Thymus (tissue), 11 donors: ENCODE results near the gene TMEM178B. TPM values are rescaled to one million over a fixed set of nuclear protein-coding genes. Genes with fewer than 3 reads are reported as not detected.

Experiments
- DNase-seq, 9 donors: peaks; one replicate each; pipeline ENCODE4 v3.0.0-alpha.2; 2013; ENCODE audit warnings: low spot score in 9 of 9, low read depth in 6 of 9, missing footprints in 1 of 9
- H3K27ac ChIP-seq, 2 donors: one replicate each; pipeline ENCODE4 v1.5.1; 2013; ENCODE audit warnings: control low read depth in 1 of 2, low read depth in 1 of 2, low read length in 1 of 2, mild to moderate bottlenecking in 1 of 2, moderate library complexity in 1 of 2
- H3K27me3 ChIP-seq, 2 donors: one replicate each; pipeline ENCODE4 v1.5.1; 2013; ENCODE audit warnings: low read length in 1 of 2; ENCODE audit not compliant: control insufficient read depth in 2 of 2, insufficient read depth in 1 of 2
- H3K36me3 ChIP-seq, 2 donors: one replicate each; pipeline ENCODE4 v1.5.1; 2013; ENCODE audit warnings: low read length in 1 of 2, mild to moderate bottlenecking in 1 of 2, moderate library complexity in 1 of 2; ENCODE audit not compliant: control insufficient read depth in 2 of 2, insufficient read depth in 2 of 2
- H3K4me1 ChIP-seq, 2 donors: one replicate each; pipeline ENCODE4 v1.5.1; 2013; ENCODE audit warnings: low read length in 2 of 2; ENCODE audit not compliant: control insufficient read depth in 2 of 2, insufficient read depth in 2 of 2
- H3K4me3 ChIP-seq, 2 donors: one replicate each; pipeline ENCODE4 v1.5.1; 2013; ENCODE audit warnings: low read length in 2 of 2, control low read depth in 1 of 2, mild to moderate bottlenecking in 1 of 2
- H3K9me3 ChIP-seq, 2 donors: one replicate each; pipeline ENCODE4 v1.5.1; 2013; ENCODE audit warnings: low read length in 1 of 2, mild to moderate bottlenecking in 1 of 2; ENCODE audit not compliant: control insufficient read depth in 2 of 2, insufficient read depth in 1 of 2
- WGBS: extraction: QIAGEN DNeasy Blood & Tissue Kit; methylation state at CpG from one replicate; pipeline ENCODE4 v1.1.7; 2013; 5-methylcytosine and 5-hydroxymethylcytosine counted together
- polyA plus RNA-seq: library from polyadenylated mRNA; stranded (reverse); fragments of 200-250 nt; gene quantifications from one replicate; pipeline ENCODE4 v1.2.3, GENCODE V29; 2013
- total RNA-seq: library from RNA; stranded (reverse); fragments of 120-200 nt; gene quantifications from one replicate; pipeline ENCODE4 v1.2.4, GENCODE V29; 2013
- donor health status: healthy.

Gene TMEM178B
- total and polyA plus RNA-seq, 2 donors: 0.68 to 2.0 TPM

- no peak for DNase-seq
- H3K27ac ChIP-seq: no peak overlapping the region
- WGBS: 87% methylated on average over 8 of the region's 8 CpGs
Observed at GRCh38 chr7:141301544-141301943, 227.7 kb downstream of the TMEM178B start.

DNA sequence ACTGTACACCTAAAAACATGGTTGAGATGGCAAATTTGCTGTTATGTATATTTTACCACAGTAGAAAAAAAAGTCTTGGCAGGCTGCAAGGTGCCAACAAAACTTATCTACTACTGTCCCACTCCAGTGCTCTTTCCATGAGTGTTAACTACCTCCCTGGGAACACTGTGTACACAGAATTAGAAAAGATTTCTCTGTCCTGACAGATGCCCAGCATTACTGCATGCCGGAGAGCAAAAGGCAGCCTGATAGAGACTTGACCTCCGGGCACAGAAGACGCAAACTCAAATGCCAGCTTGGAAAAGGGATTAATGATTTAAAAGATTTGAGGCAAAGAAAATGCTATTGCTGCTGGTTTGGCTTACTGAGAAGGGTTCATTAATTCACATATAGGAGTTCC is 228.8 kb downstream of the TMEM178B start:
- DNase-seq: no peak
- WGBS: 98% methylated on average over 3 of the region's 3 CpGs
- Histone ChIP-seq H3K9me3 (peaks cover 0 to 1% of the 10 kb centered on the region in 2 donors), H3K27me3 (no peaks in the 10 kb centered on the region), H3K27ac (no peak overlapping the region), H3K4me1 (no peaks in the 10 kb centered on the region), H3K4me3 (no peak overlapping the region), H3K36me3 (no peaks in the 10 kb centered on the region)

More at GRCh38 chr7:141301544-141301943, 227.7 kb downstream of the TMEM178B start:
- Histone ChIP-seq H3K27me3 (no peaks in the 10 kb centered on the region), H3K4me1 (no peaks in the 10 kb centered on the region), H3K4me3 (no peak overlapping the region), H3K9me3 (peaks cover 0 to 1% of the 10 kb centered on the region in 2 donors), H3K36me3 (no peaks in the 10 kb centered on the region)

DNA sequence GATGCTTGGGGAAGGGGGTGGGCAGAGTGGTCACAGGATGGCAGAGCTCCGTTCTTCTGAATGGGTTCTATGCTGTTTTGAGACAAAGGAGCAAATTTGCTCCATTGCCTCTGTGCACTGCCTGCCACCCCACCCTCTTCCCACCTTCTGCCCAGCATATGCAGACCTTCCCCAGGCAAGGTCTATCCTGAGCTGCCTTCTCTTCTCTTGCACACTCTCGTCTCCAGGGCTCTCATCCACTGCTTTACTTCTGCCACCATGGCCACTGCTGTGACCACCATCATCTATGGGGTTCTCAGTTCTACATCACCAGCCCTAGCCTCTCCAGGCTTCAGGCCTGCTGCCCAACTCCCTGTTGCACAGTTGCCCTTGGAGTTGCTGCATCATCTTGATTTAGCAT is 230.4 kb downstream of the TMEM178B start:
- Histone ChIP-seq H3K36me3 (no peaks in the 10 kb centered on the region), H3K9me3 (peaks cover 0 to 1% of the 10 kb centered on the region in 2 donors), H3K4me3 (no peak overlapping the region), H3K27ac (no peak overlapping the region), H3K27me3 (no peaks in the 10 kb centered on the region), H3K4me1 (no peaks in the 10 kb centered on the region)
- DNase-seq: no peak
- WGBS: 93% methylated on average over 2 of the region's 2 CpGs

DNA sequence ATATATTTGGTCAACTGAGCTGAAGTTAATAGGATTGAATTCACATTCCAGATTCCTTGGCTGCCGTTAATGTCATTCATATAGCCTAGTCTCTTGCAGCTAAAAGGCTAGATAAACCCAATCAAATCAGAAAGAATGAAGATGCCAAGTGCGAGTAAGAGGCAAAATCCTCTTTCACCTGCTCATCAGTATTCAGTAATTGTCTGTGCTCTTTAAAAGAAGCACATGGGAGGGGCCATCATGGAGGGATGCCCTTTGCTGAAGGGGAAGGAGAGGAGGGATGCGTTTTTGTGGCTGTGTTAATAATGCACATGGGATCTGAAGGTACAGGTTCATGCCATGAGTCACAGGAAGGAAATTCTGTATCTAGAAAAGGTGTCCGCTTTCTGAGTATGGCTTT is 232.2 kb downstream of the TMEM178B start:
- H3K9me3 ChIP-seq: no peaks in the 10 kb centered on the region
- no peak overlapping the region for H3K27ac ChIP-seq
- no peaks in the 10 kb centered on the region for H3K36me3 ChIP-seq
- 83% methylated on average over 4 of the region's 4 CpGs for WGBS
- DNase-seq: no peak
- no peaks in the 10 kb centered on the region for H3K27me3 ChIP-seq
- H3K4me1 ChIP-seq: no peaks in the 10 kb centered on the region
- H3K4me3 ChIP-seq: no peak overlapping the region

DNA sequence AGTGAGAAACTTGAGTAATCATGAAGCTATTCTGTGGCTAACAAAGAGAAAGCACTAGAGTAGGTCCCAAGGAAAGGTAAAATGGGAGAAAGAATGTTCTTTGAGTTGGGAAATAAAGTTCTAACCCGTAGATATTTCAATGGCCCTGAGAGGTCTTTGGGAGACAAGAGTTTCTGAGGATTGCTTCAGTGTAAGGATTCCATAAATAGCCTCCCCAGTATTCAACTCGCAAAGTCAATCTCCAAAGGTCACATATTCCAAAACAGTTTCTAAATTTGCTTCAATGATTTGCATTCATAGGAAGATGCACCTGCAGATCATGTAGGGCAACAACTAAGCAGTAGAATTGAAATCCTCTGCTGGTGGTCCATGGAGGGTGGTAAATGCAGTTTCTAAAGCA is 238.5 kb downstream of the TMEM178B start:
- no peak overlapping the region for H3K4me3 ChIP-seq
- WGBS: 93% methylated on average over 2 of the region's 2 CpGs
- H3K27me3 ChIP-seq: no peaks in the 10 kb centered on the region
- H3K27ac ChIP-seq: no peak overlapping the region
- no peak for DNase-seq
- no peaks in the 10 kb centered on the region for H3K9me3 ChIP-seq
- no peaks in the 10 kb centered on the region for H3K4me1 ChIP-seq
- H3K36me3 ChIP-seq: no peaks in the 10 kb centered on the region

GRCh38 chr7:141312828-141313521 is 239.1 kb downstream of the TMEM178B start:
- Histone ChIP-seq H3K27ac (no peak overlapping the region), H3K36me3 (no peaks in the 10 kb centered on the region), H3K4me1 (no peaks in the 10 kb centered on the region), H3K9me3 (no peaks in the 10 kb centered on the region), H3K27me3 (no peaks in the 10 kb centered on the region), H3K4me3 (no peak overlapping the region)
- no peak for DNase-seq
- 53% methylated on average over 2 of the region's 2 CpGs for WGBS

DNA sequence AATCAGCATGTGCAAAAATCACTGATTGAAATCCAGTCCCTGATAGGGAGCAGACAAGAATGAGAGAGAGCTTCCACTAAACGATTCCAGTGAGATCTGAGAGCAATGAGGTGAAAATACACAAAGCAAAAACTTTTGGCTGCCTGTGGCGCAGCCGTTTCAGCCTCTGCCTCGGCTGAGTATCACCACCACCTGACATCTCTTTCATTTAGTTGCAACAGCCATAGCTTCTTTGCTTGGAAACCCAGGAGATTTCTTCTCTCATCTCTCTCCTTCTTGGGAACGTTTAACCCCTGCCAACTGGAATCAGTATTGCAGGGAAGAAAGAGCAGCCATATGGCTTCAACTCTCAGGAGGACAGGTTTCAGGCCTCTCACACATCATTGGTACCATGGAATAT is 240.0 kb downstream of the TMEM178B start:
- H3K4me1 ChIP-seq: no peaks in the 10 kb centered on the region
- no peaks in the 10 kb centered on the region for H3K9me3 ChIP-seq
- no peak for DNase-seq
- H3K36me3 ChIP-seq: no peaks in the 10 kb centered on the region
- H3K27me3 ChIP-seq: no peaks in the 10 kb centered on the region
- WGBS: 88% methylated on average over 5 of the region's 5 CpGs
- H3K27ac ChIP-seq: no peak overlapping the region
- no peak overlapping the region for H3K4me3 ChIP-seq

- 93% methylated on average over 3 of the region's 3 CpGs for WGBS
- H3K4me1 ChIP-seq: no peaks in the 10 kb centered on the region
- no peaks in the 10 kb centered on the region for H3K27me3 ChIP-seq
Observed at GRCh38 chr7:141317033-141317585, 243.2 kb downstream of the TMEM178B start.

DNA sequence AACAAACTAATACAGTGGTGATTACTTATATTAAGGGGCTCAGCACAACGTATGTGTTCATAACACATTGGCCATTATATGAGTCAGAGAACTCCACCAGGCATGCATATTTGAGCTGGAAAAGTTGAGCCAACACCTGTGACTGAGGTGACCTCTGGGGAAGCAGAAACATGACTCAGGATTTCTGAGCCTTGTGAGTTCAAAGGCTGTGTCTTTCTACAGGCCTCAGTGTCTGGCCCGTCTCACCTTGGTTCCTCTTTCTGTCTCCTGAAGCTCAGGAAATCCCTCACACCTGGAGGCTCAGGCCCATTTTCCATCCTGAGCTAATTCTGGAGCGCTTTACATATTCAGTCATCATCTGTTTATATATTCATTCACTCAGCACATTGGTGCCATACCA is 246.4 kb downstream of the TMEM178B start:
- Histone ChIP-seq H3K4me3 (no peak overlapping the region), H3K27ac (no peak overlapping the region), H3K4me1 (no peaks in the 10 kb centered on the region), H3K27me3 (no peaks in the 10 kb centered on the region), H3K36me3 (no peaks in the 10 kb centered on the region), H3K9me3 (no peaks in the 10 kb centered on the region)
- WGBS: 67% methylated on average over 3 of the region's 3 CpGs
- no peak for DNase-seq

More at GRCh38 chr7:141317033-141317585, 243.2 kb downstream of the TMEM178B start:
- Histone ChIP-seq H3K36me3 (no peaks in the 10 kb centered on the region), H3K9me3 (no peaks in the 10 kb centered on the region), H3K4me3 (no peak overlapping the region), H3K27ac (no peak overlapping the region)
- no peak for DNase-seq
